GM18907 (cell line): ENCODE results near the gene RBM26.

Experiments used
- ATAC-seq: cut with Tn5 transposase; IDR thresholded peaks from one replicate; pipeline ENCODE4 v1.9.1; 2021; ENCODE audit warnings: mild to moderate bottlenecking, moderate library complexity; ENCODE audit not compliant: unreplicated experiment

The RBM26 gene

DNA sequence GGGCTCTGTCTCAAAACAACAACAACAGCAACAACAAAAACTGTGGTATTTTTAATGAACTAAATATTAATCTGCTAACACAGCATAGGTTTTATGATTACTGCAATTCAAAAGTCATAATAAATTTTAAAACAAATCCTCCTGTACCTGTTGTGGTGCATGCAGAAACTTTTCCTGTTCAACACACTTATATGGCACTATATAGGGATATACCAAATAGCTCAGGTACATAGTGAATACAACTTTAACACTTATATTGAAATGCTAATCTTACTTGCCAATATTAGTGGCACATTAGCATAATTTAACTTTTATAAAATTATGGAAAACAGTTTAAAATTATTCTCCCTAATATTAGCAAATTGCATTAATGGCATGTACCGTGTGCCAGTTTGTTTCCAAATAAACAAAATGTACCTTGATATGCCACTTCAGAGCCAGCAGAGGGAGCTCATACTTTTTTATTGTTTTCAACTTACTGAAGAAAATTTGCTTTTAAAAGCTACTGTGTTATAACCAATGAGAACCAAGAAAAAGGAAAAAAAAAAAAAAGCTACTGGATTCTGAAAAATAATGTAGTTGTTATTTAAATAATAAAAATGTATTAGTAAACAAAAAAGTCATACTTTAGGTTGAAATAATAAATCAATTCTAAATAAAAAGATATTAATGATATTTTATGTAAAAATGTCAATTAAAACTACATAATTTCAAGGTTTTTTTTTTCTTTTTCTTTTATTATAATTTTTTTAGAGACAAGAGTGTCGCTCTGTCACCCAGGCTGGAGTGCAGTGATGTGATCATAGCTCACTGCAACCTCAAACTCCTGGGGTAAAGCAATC lies 18.0 kb upstream of the RBM26 start:
- ATAC-seq, result peak; percentile 83

DNA sequence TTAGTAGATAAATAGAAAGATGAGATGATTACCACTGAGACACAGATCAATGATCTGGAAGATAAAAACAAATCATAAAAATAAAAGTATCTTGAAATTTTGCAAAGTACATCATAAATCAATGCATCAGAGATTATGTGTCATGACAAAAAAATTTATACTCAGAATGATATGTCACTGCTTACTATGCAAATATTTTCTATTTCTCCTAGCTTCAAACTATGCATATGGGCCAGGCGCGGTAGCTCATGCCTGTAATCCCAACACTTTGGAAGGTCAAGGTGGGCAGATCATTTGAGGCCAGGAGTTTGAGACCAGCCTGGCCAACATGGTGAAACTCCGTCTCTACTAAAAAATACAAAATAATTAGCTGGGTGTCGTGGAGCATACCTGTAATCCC lies 17.3 kb upstream of the RBM26 start:
- ATAC-seq, result no peak

- ATAC-seq, result no peak
Observed at GRCh38 chr13:79419365-79419764, 13.3 kb upstream of the RBM26 start.

GRCh38 chr13:79417741-79418140 lies 11.7 kb upstream of the RBM26 start:
- ATAC-seq, result no peak

- ATAC-seq, result no peak
Observed at GRCh38 chr13:79413521-79413920, 7.5 kb upstream of the RBM26 start.

DNA sequence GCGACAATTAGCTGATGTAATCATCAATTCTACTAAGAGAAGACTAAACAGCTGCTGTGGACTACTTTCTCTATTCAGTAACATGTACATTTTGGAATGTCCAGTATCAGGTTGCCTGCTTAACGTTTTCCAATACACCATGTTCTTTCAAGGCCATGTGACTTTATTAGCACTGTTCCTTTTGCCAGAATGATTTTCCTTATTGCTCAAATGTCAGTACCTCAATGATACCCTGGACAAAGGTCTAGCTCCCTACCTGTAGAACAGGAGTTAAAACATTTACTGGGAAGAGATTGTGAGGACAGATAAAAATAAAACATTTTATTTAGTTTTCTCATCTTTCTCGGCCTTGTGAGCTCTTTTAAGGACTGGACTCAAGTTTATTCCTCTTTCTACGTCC lies 3.8 kb upstream of the RBM26 start:
- no peak for ATAC-seq

DNA sequence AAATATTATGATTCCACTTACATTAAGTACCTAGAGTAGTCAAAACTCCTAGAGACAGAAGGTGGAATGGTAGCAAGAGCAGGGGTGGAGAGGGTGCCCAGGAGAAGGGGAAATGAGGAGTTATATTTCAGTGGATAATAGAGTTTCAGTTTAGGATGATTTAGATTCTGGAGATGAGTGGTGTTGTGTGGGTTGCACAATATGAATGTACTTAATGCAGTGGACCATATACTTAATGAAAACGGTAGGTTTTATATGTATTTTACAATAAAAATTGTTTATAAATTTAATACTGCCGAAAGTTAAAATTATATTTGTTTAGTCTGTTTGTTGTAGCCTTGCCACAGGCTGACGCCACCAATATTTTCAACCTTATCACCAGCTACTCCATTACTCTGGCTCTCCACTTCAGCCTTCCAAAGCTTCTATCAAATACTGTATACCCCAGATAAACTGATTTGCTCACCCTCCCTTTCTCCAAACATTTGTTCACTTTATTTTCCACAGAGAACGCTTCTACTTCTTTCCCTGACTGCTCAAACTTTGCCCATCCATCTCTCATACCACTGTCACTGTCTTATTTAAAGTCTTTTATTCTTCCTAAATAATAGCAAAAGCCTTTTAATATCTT lies 1.4 kb upstream of the RBM26 start:
- no peak for ATAC-seq

DNA sequence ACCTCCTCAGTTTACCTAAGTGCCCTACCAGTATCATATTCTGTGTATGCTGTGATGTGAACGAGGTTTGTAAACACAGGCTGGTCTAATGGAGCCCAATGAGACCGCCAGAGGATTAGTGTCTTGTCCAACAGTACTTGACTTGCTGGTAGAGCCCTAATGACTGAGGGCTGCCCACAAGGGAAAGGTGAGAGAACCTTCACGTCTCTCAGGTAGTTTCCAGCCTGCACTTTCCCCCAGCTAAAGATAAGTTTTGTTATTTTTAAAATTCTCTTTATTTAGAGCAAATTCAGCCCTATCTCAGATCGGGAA lies 498 bp upstream of the RBM26 start:
- ATAC-seq, result peak; percentile 30

GRCh38 chr13:79405501-79405830 lies 589 bp downstream of the RBM26 start:
- ATAC-seq, result peak; percentile 52

DNA sequence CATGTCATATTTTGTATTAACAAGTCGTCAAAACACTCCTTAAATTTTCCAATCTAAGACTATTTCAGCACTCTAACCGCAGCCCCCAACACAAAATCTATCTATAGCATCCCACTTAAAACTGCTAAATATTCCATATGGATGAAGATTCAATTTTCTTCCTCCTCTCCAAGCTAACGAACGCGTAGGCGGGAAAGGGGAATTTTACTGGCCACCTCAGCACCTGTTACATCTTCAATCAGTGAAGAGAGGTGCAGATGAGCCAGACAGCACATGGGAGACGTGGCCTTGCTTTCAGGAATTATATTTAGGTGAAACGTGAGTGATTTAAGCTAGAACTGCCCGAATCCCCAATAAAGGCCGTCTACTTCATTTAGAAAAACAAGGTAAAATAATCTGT lies 1.1 kb downstream of the RBM26 start:
- no peak for ATAC-seq

GRCh38 chr13:79404361-79404760 lies 1.7 kb downstream of the RBM26 start:
- no peak for ATAC-seq

- ATAC-seq, result no peak
Observed at GRCh38 chr13:79403113-79403512, 2.9 kb downstream of the RBM26 start.

GRCh38 chr13:79402679-79403078 lies 3.4 kb downstream of the RBM26 start:
- no peak for ATAC-seq

GRCh38 chr13:79402074-79402635 lies 3.9 kb downstream of the RBM26 start:
- no peak for ATAC-seq

DNA sequence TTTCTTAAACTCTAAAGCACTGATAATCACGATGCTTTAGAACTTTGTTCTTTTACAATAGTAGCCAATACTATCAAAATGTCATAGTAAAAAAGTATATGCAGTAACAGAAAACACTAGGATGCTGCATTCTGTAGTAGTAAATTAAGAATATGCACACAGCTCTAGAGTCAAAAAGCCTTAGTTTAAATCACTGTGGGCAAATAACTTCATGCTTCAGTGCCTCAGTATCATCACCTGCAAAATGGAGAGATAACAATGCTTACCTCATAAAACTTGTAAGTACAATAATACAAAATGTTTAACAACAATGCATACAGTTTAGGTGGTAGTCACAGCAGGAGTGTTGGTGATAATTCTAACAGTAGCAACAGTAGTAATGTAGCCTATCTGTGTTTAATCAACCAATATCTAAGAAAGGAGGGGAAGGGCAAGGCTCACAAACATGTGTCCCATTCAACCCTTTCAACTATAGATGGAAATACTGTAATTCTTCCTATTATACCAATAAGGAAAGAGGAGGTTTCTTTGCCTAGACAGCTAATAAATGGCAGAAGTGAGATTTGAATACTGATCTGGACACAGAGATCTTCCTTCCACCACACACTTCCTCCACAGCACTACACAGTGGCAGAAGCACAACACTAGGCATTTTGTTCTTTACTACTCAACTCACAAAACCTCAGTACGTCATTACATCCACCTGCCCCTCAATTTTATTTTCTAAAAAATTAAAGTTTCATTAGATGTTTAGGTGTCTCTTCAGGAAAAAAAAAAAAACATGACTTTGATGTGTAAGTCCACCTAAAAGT lies 4.6 kb downstream of the RBM26 start:
- ATAC-seq, result peak; percentile 49

GRCh38 chr13:79398915-79399314 lies 7.1 kb downstream of the RBM26 start:
- ATAC-seq, result no peak

- ATAC-seq, result no peak
Observed at GRCh38 chr13:79398127-79398526, 7.9 kb downstream of the RBM26 start.

DNA sequence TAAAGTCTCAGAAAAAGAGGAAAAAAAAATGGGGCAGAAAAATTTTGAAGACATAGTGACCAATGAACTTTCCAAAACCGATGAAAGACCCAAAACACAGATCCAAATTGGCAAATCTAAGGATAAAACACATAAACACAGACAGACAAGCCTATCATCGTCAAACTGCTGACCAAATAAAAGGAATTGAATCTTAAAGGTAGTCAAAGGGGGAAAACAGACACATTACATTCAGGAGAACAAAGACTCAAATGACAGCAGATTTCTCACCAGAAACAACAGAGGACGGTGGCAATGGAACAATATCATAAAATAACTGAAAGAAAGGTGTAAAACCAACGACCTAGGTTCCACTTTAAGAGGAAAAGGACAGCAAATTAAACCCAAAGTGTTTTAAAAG lies 10.2 kb downstream of the RBM26 start:
- ATAC-seq, result no peak

DNA sequence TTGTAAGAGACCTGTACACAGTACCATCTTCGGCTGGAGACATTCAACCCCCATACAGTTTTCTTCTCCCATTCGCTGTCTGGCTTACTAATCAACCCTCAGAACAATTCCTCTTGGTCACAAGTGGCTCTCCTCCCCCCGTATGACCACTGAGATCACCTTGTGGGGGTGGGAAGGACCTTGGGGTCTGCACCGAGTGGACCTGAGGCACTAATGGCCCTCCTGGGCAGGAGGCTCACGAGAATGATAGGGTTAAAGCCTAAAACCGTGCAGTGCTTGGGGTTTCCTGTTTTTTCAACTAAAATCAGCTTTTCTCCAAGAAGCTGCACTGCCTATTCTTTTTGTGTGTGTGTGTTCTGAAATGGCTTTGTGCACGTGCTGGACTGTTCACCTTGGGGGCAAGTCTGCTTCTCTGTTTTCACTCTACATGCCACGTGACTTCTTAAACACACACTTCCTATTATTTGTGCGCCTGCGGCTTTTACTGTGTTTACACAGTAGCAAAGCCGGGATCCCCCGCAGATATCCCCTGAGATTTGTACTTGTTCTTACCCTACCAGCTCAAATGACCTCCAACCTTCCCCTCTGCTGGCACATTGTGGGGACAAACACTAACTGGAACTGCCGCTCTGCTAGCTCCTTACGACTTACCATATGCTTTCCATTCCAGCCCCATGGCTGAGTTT lies 12.3 kb downstream of the RBM26 start:
- ATAC-seq, result peak; percentile 83

DNA sequence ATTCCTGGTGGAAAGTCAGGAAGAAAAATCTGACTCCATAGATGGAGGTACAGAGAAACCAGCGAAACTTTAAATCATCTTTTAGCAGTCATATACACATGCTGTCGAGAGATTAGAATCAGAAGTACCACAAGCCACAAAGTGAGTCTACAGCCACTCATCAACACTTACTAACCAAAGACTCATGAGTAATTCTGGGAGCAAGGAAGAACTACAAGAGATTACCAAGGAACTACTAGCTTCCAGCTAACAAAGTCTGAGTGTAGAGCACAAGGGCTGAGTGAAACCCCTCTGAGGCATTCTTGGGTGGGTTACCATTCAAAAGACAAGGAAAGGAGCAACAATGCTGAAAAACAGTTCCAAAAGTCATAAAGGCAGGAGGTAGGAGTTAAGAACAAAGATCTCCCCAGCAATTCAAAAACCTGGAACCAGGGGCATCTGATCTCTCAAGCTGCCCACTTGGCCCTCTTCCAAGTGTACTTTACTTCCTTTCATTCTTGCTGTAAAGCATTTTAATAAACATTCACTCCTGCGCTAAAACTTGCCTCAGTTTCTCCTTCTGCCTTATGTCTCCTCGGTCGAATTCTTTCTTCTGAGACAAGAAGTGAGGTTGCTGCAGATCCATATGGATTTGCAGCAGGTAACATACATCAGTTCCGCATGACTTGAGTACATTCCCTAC lies 13.0 kb downstream of the RBM26 start:
- ATAC-seq, result peak; percentile 49

GRCh38 chr13:79389026-79389425 lies 17.0 kb downstream of the RBM26 start:
- ATAC-seq, result no peak
